ENCODE data around the gene CCL8. TPM values are rescaled to one million over a fixed set of nuclear protein-coding genes. Genes with fewer than 3 reads are reported as not detected.

CCL8 gene
- total and polyA plus RNA-seq, 10 of the 15 experiments (the other 5 are each of a cell fraction or from before 2014, with no cell fraction given): not detected

GRCh38 chr17:34299027-34299426, 20.2 kb upstream of the CCL8 start:
- no peaks in the 10 kb centered on the region for H3K36me3 ChIP-seq (ENCODE audit: control insufficient read depth in 2 of 2, insufficient read depth in 2 of 2, low read length in 1 of 2)
- POLR2A ChIA-PET: no interaction called here
- H3K4me1 ChIP-seq (ENCODE audit: control insufficient read depth, insufficient read depth, low read length): no peaks in the 10 kb centered on the region; the same call in 1 of the 2 replicates
- RAD21 ChIA-PET (ENCODE audit: unreplicated experiment): no interaction called here
- no peaks in the 10 kb centered on the region for H3K27me3 ChIP-seq (replicated peaks in 1 of 2; ENCODE audit: control insufficient read depth in 2 of 2, insufficient read depth in 2 of 2, low read length in 1 of 2)
- no peak overlapping the region for H3K4me3 ChIP-seq
- H3K9ac ChIP-seq (ENCODE audit: control insufficient read depth, insufficient read depth, low read length): no peak overlapping the region
- no peak for TF ChIP-seq ZNF274 (IDR thresholded peaks at IDR 0.05; ENCODE audit: insufficient read depth, insufficient read length)
- no peak for TF ChIP-seq TARDBP (IDR thresholded peaks at IDR 0.05; ENCODE audit: borderline replicate concordance)
- no peak for TF ChIP-seq RAD21 (IDR thresholded peaks at IDR 0.05; ENCODE audit: insufficient read depth, low read depth, low read length)
- TF ChIP-seq NRF1 (conservative IDR thresholded peaks at IDR 0.05; ENCODE audit: low read depth, low read length): no peak
- no peak for TF ChIP-seq PAX5 (IDR thresholded peaks at IDR 0.05; ENCODE audit: borderline replicate concordance, low read depth, low read length)
- TF ChIP-seq MAX (IDR thresholded peaks at IDR 0.05; ENCODE audit: low read depth, low read length): no peak
- no peak for TF ChIP-seq RFX5 (IDR thresholded peaks at IDR 0.05; ENCODE audit: low read depth, low read length)
- TF ChIP-seq KAT2A (conservative IDR thresholded peaks at IDR 0.05; ENCODE audit: control insufficient read depth, low read depth, low read length): no peak
- ATAC-seq (no peak), FAIRE-seq (no peak), DNase-seq (ENCODE audit: low read depth, low spot score) (no peak)
- intact Hi-C loops (cut with micrococcal nuclease; ENCODE audit: unreplicated experiment) (no loop called here), in situ Hi-C loops (cut with MboI) (no loop called here)
- H2AFZ ChIP-seq (ENCODE audit: control insufficient read depth, low read depth, low read length): no peak overlapping the region
- no peaks in the 10 kb centered on the region for H3K9me3 ChIP-seq (replicated peaks; ENCODE audit: control insufficient read depth, insufficient read depth, low read length)
- SMC1A ChIA-PET (ENCODE audit: uncharacterized antibody, unreplicated experiment): no interaction called here
- no peaks in the 10 kb centered on the region for H3K79me2 ChIP-seq (ENCODE audit: control insufficient read depth, insufficient read depth, low read length)
- no TSS peak for BruUV-seq (replicated peaks)
- no peak overlapping the region for H3K4me2 ChIP-seq (ENCODE audit: control insufficient read depth, insufficient read depth)
- CTCF ChIA-PET: no interaction called here
- H3K27ac ChIP-seq (ENCODE audit: control insufficient read depth, insufficient read depth): no peak overlapping the region
- WGBS (ENCODE audit: insufficient coverage, insufficient replicate concordance, low lambda C conversion rate, missing lambda C conversion rate): 15% methylated on average over 2 of the region's 2 CpGs
- H4K20me1 ChIP-seq (ENCODE audit: control insufficient read depth, insufficient read depth): no peaks in the 10 kb centered on the region

- FAIRE-seq (no peak), DNase-seq (ENCODE audit: low read depth, low spot score) (no peak), ATAC-seq (no peak)
- no peak for TF ChIP-seq ATF2 (IDR thresholded peaks at IDR 0.05; ENCODE audit: low read length)
- no peak for TF ChIP-seq POLR2A (IDR thresholded peaks at IDR 0.05; ENCODE audit: low read depth, low read length)
- TF ChIP-seq NFYB (IDR thresholded peaks at IDR 0.05; ENCODE audit: insufficient read depth, low read depth, low read length): no peak
- H3K27me3 ChIP-seq (replicated peaks in 1 of 2; ENCODE audit: control insufficient read depth in 2 of 2, insufficient read depth in 2 of 2, low read length in 1 of 2): peaks cover 0 to 4% of the 10 kb centered on the region in 2 experiments; a peak in 1 of 4 replicates
- H4K20me1 ChIP-seq (ENCODE audit: control insufficient read depth, insufficient read depth): no peaks in the 10 kb centered on the region
- no TSS peak for BruUV-seq (replicated peaks)
- no peaks in the 10 kb centered on the region; the same call in 1 of the 2 replicates for H3K4me1 ChIP-seq (ENCODE audit: control insufficient read depth, insufficient read depth, low read length)
- H3K9me3 ChIP-seq (replicated peaks; ENCODE audit: control insufficient read depth, insufficient read depth, low read length): no peaks in the 10 kb centered on the region
- H3K27ac ChIP-seq (ENCODE audit: control insufficient read depth, insufficient read depth): no peak overlapping the region
- H3K79me2 ChIP-seq (ENCODE audit: control insufficient read depth, insufficient read depth, low read length): no peaks in the 10 kb centered on the region
- RAD21 ChIA-PET (ENCODE audit: unreplicated experiment): no interaction called here
- intact Hi-C loops (cut with micrococcal nuclease; ENCODE audit: unreplicated experiment) (no loop called here), in situ Hi-C loops (cut with MboI) (no loop called here)
- WGBS (ENCODE audit: insufficient coverage, insufficient replicate concordance, low lambda C conversion rate, missing lambda C conversion rate): 35% methylated on average over 3 of the region's 3 CpGs
- POLR2A ChIA-PET: no interaction called here
- H3K4me3 ChIP-seq: no peak overlapping the region
- SMC1A ChIA-PET (ENCODE audit: uncharacterized antibody, unreplicated experiment): interaction anchor here (1.1 kb wide), 1 partner anchor 61 kb away, joined by 5 read pairs; no protein-coding TSS in a partner anchor
- CTCF ChIA-PET: no interaction called here
- no peaks in the 10 kb centered on the region for H3K36me3 ChIP-seq (ENCODE audit: control insufficient read depth in 2 of 2, insufficient read depth in 2 of 2, low read length in 1 of 2)
- no peak overlapping the region for H3K9ac ChIP-seq (ENCODE audit: control insufficient read depth, insufficient read depth, low read length)
- no peak overlapping the region for H2AFZ ChIP-seq (ENCODE audit: control insufficient read depth, low read depth, low read length)
- no peak overlapping the region for H3K4me2 ChIP-seq (ENCODE audit: control insufficient read depth, insufficient read depth)
Measured at GRCh38 chr17:34299956-34300577, 19.2 kb upstream of the CCL8 start.
